HepG2 (cell line): ENCODE data around the gene CD300LB. TPM values are rescaled to one million over a fixed set of nuclear protein-coding genes. Genes with fewer than 3 reads are reported as not detected.

Experiments used
- GABPB1 ChIP-seq: IDR thresholded peaks from 2 replicates; pipeline ENCODE4 v1.6.1; 2016; ENCODE audit warnings: mild to moderate bottlenecking, missing genetic modification reagents, moderate library complexity, missing compliant biosample characterization
- MTA1 ChIP-seq: sonication (generic); formaldehyde crosslinking; IDR thresholded peaks from 2 replicates; pipeline ENCODE4 v1.4.0; 2020; ENCODE audit warnings: missing genetic modification reagents, mild to moderate bottlenecking, borderline replicate concordance
- RAD51 ChIP-seq: fragments of 450-650 bp; IDR thresholded peaks from 2 replicates; pipeline ENCODE4 v1.6.1; 2016; ENCODE audit warnings: borderline replicate concordance
- SOX13 ChIP-seq, 3 experiments: fragments of 450-650 bp in 1 of 3; sonication (generic) in 1 of 3; formaldehyde crosslinking in 1 of 3; IDR thresholded peaks in 2 of 3; conservative IDR thresholded peaks in 1 of 3; 2 replicates each; pipeline versions ENCODE4 v1.5.0 to v1.6.1; 2016 to 2020; ENCODE audit warnings: antibody characterized with exemption in 1 of 3, mild to moderate bottlenecking in 1 of 3, missing compliant biosample characterization in 1 of 3, missing genetic modification reagents in 1 of 3, moderate library complexity in 1 of 3
- YEATS2 ChIP-seq: sonication (generic); formaldehyde crosslinking; IDR thresholded peaks from 2 replicates; pipeline ENCODE4 v1.4.0; 2020; ENCODE audit warnings: missing genetic modification reagents, borderline replicate concordance
- ZNF274 ChIP-seq: sonication (generic); formaldehyde crosslinking; IDR thresholded peaks from 2 replicates; pipeline ENCODE4 v1.5.1; 2020; ENCODE audit warnings: mild to moderate bottlenecking, missing genetic modification reagents
- ZNF292 ChIP-seq: sonication (generic); formaldehyde crosslinking; IDR thresholded peaks from 2 replicates; pipeline ENCODE4 v1.8.1; 2022; ENCODE audit warnings: mild to moderate bottlenecking, low read depth, missing genetic modification reagents, borderline replicate concordance
- polyA plus RNA-seq, 8 experiments: library from polyadenylated mRNA; depleted of rRNA in 3 of 8; stranded (reverse) in 7 of 8; unstranded in 1 of 8; fragments of >200 nt; fragmentation: Illumina TruSeq in 4 of 8; extraction: Trizol in 4 of 8; gene quantifications; 2 replicates each; pipeline versions ENCODE4 v1.2.1 to v1.2.3, GENCODE V29; 2011 to 2016; ENCODE audit warnings: low read depth in 4 of 8, missing spikeins in 1 of 8, mixed read lengths in 1 of 8; ENCODE audit not compliant: insufficient read depth in 1 of 8
- total RNA-seq, 5 experiments: library from RNA; depleted of rRNA; stranded (reverse); fragments of >200 nt; fragmentation: Illumina TruSeq; extraction: Trizol; gene quantifications; 2 replicates each; pipeline ENCODE4 v1.2.3, GENCODE V29; 2016; ENCODE audit warnings: low read depth in 1 of 5
- TF ChIP-seq, protein P1 (sequence below): sonication (generic); formaldehyde crosslinking; IDR thresholded peaks from 2 replicates; pipeline ENCODE4 v1.5.1; 2020; ENCODE audit warnings: missing genetic modification reagents, mild to moderate bottlenecking, borderline replicate concordance
- TF ChIP-seq, protein P2 (sequence below): sonication (generic); formaldehyde crosslinking; IDR thresholded peaks from 2 replicates; pipeline ENCODE4 v1.5.0; 2020; ENCODE audit warnings: missing genetic modification reagents
- TF ChIP-seq, protein P3 (sequence below): sonication (generic); formaldehyde crosslinking; IDR thresholded peaks from 2 replicates; pipeline ENCODE4 v1.9.0; 2022; ENCODE audit warnings: missing genetic modification reagents, mild to moderate bottlenecking, borderline replicate concordance
- TF ChIP-seq, protein P4 (sequence below): sonication (generic); formaldehyde crosslinking; IDR thresholded peaks from 2 replicates; pipeline ENCODE4 v1.4.0; 2020; ENCODE audit warnings: missing genetic modification reagents
- TF ChIP-seq, protein P5 (sequence below): sonication (generic); formaldehyde crosslinking; conservative IDR thresholded peaks from 2 replicates; pipeline ENCODE4 v1.4.0; 2020; ENCODE audit warnings: missing genetic modification reagents
- TF ChIP-seq, protein P6 (sequence below): sonication (generic); formaldehyde crosslinking; IDR thresholded peaks from 2 replicates; pipeline ENCODE4 v1.4.0; 2020; ENCODE audit warnings: low read depth, missing genetic modification reagents
- TF ChIP-seq, protein P7 (sequence below): sonication (generic); formaldehyde crosslinking; IDR thresholded peaks from 2 replicates; pipeline ENCODE4 v1.8.0; 2022; ENCODE audit warnings: mild to moderate bottlenecking, missing genetic modification reagents

Gene CD300LB
- total and polyA plus RNA-seq, 2 of the 13 experiments (the other 11 are each of a cell fraction or from before 2014, with no cell fraction given): not detected

DNA sequence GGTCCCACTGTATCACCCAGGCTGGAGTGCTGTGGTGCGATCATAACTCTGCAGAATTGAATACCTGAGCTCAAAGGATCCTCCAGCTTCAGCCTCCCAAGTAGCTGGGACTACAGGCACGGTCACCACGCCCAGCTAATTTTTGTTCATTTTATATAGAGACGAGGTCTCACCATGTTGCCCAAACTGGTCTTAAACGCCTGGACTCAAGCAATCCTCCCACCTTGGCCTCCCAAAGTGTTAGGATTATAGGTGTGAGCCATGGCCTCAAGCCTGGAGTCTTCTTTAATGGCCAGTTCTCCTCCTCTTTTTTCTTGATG, 484 bp downstream of the CD300LB start (continued):
- TF ChIP-seq, protein P1, sequence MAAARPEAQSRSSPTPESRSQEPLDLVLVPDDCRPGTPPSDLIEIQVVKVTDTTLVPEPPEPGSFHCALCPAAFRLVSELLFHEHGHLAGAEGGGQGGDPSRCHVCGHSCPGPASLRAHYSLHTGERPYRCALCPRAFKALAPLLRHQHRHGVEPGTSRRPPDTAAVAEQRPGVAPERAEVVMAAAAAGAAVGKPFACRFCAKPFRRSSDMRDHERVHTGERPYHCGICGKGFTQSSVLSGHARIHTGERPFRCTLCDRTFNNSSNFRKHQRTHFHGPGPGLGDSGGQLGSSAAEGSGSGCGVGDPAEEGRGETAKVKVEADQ (CRISPR knock-in tag): no peak
- TF ChIP-seq ZNF292 (CRISPR knock-in tag): no peak
- TF ChIP-seq, protein P2, sequence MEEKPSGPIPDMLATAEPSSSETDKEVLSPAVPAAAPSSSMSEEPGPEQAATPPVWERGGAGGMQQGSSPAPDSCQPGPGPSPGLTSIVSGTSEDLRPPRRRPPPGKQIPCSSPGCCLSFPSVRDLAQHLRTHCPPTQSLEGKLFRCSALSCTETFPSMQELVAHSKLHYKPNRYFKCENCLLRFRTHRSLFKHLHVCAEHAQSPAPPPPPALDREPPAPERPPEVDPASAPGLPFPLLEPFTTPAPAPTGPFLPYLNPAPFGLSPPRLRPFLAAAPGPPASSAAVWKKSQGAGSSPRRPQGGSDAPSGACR: no peak
- TF ChIP-seq, protein P3, sequence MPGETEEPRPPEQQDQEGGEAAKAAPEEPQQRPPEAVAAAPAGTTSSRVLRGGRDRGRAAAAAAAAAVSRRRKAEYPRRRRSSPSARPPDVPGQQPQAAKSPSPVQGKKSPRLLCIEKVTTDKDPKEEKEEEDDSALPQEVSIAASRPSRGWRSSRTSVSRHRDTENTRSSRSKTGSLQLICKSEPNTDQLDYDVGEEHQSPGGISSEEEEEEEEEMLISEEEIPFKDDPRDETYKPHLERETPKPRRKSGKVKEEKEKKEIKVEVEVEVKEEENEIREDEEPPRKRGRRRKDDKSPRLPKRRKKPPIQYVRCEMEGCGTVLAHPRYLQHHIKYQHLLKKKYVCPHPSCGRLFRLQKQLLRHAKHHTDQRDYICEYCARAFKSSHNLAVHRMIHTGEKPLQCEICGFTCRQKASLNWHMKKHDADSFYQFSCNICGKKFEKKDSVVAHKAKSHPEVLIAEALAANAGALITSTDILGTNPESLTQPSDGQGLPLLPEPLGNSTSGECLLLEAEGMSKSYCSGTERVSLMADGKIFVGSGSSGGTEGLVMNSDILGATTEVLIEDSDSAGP (CRISPR knock-in tag): no peak
- TF ChIP-seq, protein P4, sequence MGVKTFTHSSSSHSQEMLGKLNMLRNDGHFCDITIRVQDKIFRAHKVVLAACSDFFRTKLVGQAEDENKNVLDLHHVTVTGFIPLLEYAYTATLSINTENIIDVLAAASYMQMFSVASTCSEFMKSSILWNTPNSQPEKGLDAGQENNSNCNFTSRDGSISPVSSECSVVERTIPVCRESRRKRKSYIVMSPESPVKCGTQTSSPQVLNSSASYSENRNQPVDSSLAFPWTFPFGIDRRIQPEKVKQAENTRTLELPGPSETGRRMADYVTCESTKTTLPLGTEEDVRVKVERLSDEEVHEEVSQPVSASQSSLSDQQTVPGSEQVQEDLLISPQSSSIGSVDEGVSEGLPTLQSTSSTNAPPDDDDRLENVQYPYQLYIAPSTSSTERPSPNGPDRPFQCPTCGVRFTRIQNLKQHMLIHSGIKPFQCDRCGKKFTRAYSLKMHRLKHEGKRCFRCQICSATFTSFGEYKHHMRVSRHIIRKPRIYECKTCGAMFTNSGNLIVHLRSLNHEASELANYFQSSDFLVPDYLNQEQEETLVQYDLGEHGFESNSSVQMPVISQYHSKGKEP: no peak
- no peak for TF ChIP-seq GABPB1
- no peak for TF ChIP-seq MTA1
- no peak for TF ChIP-seq ZNF274 (CRISPR knock-in tag)
- TF ChIP-seq YEATS2 (CRISPR knock-in tag): no peak
- TF ChIP-seq, protein P5, sequence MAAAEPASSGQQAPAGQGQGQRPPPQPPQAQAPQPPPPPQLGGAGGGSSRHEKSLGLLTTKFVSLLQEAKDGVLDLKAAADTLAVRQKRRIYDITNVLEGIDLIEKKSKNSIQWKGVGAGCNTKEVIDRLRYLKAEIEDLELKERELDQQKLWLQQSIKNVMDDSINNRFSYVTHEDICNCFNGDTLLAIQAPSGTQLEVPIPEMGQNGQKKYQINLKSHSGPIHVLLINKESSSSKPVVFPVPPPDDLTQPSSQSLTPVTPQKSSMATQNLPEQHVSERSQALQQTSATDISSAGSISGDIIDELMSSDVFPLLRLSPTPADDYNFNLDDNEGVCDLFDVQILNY (CRISPR knock-in tag): no peak
- TF ChIP-seq, protein P6, sequence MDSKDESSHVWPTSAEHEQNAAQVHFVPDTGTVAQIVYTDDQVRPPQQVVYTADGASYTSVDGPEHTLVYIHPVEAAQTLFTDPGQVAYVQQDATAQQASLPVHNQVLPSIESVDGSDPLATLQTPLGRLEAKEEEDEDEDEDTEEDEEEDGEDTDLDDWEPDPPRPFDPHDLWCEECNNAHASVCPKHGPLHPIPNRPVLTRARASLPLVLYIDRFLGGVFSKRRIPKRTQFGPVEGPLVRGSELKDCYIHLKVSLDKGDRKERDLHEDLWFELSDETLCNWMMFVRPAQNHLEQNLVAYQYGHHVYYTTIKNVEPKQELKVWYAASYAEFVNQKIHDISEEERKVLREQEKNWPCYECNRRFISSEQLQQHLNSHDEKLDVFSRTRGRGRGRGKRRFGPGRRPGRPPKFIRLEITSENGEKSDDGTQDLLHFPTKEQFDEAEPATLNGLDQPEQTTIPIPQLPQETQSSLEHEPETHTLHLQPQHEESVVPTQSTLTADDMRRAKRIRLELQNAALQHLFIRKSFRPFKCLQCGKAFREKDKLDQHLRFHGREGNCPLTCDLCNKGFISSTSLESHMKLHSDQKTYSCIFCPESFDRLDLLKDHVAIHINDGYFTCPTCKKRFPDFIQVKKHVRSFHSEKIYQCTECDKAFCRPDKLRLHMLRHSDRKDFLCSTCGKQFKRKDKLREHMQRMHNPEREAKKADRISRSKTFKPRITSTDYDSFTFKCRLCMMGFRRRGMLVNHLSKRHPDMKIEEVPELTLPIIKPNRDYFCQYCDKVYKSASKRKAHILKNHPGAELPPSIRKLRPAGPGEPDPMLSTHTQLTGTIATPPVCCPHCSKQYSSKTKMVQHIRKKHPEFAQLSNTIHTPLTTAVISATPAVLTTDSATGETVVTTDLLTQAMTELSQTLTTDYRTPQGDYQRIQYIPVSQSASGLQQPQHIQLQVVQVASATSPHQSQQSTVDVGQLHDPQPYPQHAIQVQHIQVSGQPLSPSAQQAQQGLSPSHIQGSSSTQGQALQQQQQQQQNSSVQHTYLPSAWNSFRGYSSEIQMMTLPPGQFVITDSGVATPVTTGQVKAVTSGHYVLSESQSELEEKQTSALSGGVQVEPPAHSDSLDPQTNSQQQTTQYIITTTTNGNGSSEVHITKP (CRISPR knock-in tag): no peak
- TF ChIP-seq RAD51: no peak
- TF ChIP-seq SOX13 (IDR thresholded peaks at IDR 0.05): no peak
- no peak for TF ChIP-seq SOX13 (CRISPR knock-in tag; conservative IDR thresholded peaks at IDR 0.05 in 1 of 2, IDR thresholded peaks at IDR 0.05 in 1 of 2)
- TF ChIP-seq, protein P7, sequence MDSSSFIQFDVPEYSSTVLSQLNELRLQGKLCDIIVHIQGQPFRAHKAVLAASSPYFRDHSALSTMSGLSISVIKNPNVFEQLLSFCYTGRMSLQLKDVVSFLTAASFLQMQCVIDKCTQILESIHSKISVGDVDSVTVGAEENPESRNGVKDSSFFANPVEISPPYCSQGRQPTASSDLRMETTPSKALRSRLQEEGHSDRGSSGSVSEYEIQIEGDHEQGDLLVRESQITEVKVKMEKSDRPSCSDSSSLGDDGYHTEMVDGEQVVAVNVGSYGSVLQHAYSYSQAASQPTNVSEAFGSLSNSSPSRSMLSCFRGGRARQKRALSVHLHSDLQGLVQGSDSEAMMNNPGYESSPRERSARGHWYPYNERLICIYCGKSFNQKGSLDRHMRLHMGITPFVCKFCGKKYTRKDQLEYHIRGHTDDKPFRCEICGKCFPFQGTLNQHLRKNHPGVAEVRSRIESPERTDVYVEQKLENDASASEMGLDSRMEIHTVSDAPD (CRISPR knock-in tag): no peak
